ENCODE measurements around the gene RREB1.

RREB1 gene

GRCh38 chr6:7200598-7201443 lies 93.1 kb downstream of the RREB1 start:
- no peak for TF ChIP-seq CTCF (conservative IDR thresholded peaks at IDR 0.05; ENCODE audit: low read depth)
- ChIA-PET POLR2A (ENCODE audit: low non-redundant PET) (interaction anchor here (0.5 to 0.6 kb wide), 2 partner anchors 147 to 343 kb away, joined by 3 read pairs; no protein-coding TSS in a partner anchor), CTCF (interaction anchor here (0.6 to 0.7 kb wide), 4 partner anchors 11 to 264 kb away, joined by 3 to 4 read pairs (median 3); no protein-coding TSS in a partner anchor)
- peak; percentile 77 for DNase-seq (ENCODE audit: low spot score)
- H3K27ac ChIP-seq: peak overlapping the region; percentile 20; the same call in 1 of the 2 replicates

- ChIA-PET POLR2A (ENCODE audit: low non-redundant PET) (interaction anchor here (0.5 kb wide), 1 partner anchor 148 kb away, joined by 3 read pairs; no protein-coding TSS in a partner anchor), CTCF (interaction anchor here (0.6 to 0.7 kb wide), 4 partner anchors 11 to 265 kb away, joined by 3 to 4 read pairs (median 3); no protein-coding TSS in a partner anchor)
- no peak for DNase-seq (ENCODE audit: low spot score)
- H3K27ac ChIP-seq: peak overlapping the region; percentile 20; the same call in 1 of the 2 replicates
- no peak for TF ChIP-seq CTCF (conservative IDR thresholded peaks at IDR 0.05; ENCODE audit: low read depth)
Observed at GRCh38 chr6:7201444-7201731, 93.6 kb downstream of the RREB1 start.

- DNase-seq (ENCODE audit: low spot score): no peak
- TF ChIP-seq CTCF (conservative IDR thresholded peaks at IDR 0.05; ENCODE audit: low read depth): no peak
- H3K27ac ChIP-seq: peak overlapping the region; percentile 9; the same call in 1 of the 2 replicates
- POLR2A ChIA-PET (ENCODE audit: low non-redundant PET): no interaction called here
- CTCF ChIA-PET: interaction anchor here (0.5 to 0.7 kb wide), 2 partner anchors 12 to 42 kb away, joined by 3 to 4 read pairs; no protein-coding TSS in a partner anchor
Observed at GRCh38 chr6:7201732-7202541, 94.2 kb downstream of the RREB1 start.

GRCh38 chr6:7202950-7203349 lies 95.2 kb downstream of the RREB1 start:
- POLR2A ChIA-PET (ENCODE audit: low non-redundant PET): no interaction called here
- TF ChIP-seq CTCF (conservative IDR thresholded peaks at IDR 0.05; ENCODE audit: low read depth): no peak
- no peak overlapping the region for H3K27ac ChIP-seq
- CTCF ChIA-PET: no interaction called here
- DNase-seq (ENCODE audit: low spot score): no peak

GRCh38 chr6:7203939-7204338 lies 96.2 kb downstream of the RREB1 start:
- TF ChIP-seq CTCF (conservative IDR thresholded peaks at IDR 0.05; ENCODE audit: low read depth): no peak
- POLR2A ChIA-PET (ENCODE audit: low non-redundant PET): no interaction called here
- no peak for DNase-seq (ENCODE audit: low spot score)
- no peak overlapping the region for H3K27ac ChIP-seq
- CTCF ChIA-PET: no interaction called here

GRCh38 chr6:7204726-7205125 lies 97.0 kb downstream of the RREB1 start:
- POLR2A ChIA-PET (ENCODE audit: low non-redundant PET): no interaction called here
- H3K27ac ChIP-seq: no peak overlapping the region
- DNase-seq (ENCODE audit: low spot score): no peak
- TF ChIP-seq CTCF (conservative IDR thresholded peaks at IDR 0.05; ENCODE audit: low read depth): no peak
- CTCF ChIA-PET: no interaction called here
